Lung (tissue), 12 donors: ENCODE measurements around the gene HOXB3. TPM values are rescaled to one million over a fixed set of nuclear protein-coding genes. Genes with fewer than 3 reads are reported as not detected.

ENCODE experiments used
- ATAC-seq: fragments of 200-7000 bp; cut with Tn5 transposase; one replicate; pipeline ENCODE4 v1.9.1; 2020; ENCODE audit warnings: moderate number of reproducible peaks; ENCODE audit not compliant: insufficient read depth, low FRiP score
- DNase-seq, 3 donors: peaks; one replicate each; pipeline ENCODE4 v3.0.0-alpha.2; 2013 to 2017
- H3K27ac ChIP-seq, 2 donors: one replicate each; pipeline ENCODE4 v1.5.1; 2013; ENCODE audit warnings: mild to moderate bottlenecking in 2 of 2, moderate library complexity in 2 of 2, control low read depth in 1 of 2, inconsistent platforms in 1 of 2, low read depth in 1 of 2, low read length in 1 of 2
- H3K27me3 ChIP-seq, 3 donors: one replicate each; pipeline ENCODE4 v1.5.1; 2013; ENCODE audit warnings: low read length in 2 of 3; ENCODE audit not compliant: control insufficient read depth in 3 of 3, insufficient read depth in 3 of 3
- H3K36me3 ChIP-seq, 4 donors: one replicate each; pipeline ENCODE4 v1.5.1; 2013; ENCODE audit warnings: low read length in 4 of 4, mild to moderate bottlenecking in 1 of 4, moderate library complexity in 1 of 4; ENCODE audit not compliant: control insufficient read depth in 4 of 4, insufficient read depth in 4 of 4
- H3K4me1 ChIP-seq, 5 donors: one replicate each; pipeline ENCODE4 v1.5.1; 2013; ENCODE audit warnings: low read length in 5 of 5, mild to moderate bottlenecking in 2 of 5, moderate library complexity in 1 of 5; ENCODE audit not compliant: control insufficient read depth in 5 of 5, insufficient read depth in 5 of 5
- H3K4me3 ChIP-seq: one replicate; pipeline ENCODE4 v1.5.1; 2013; ENCODE audit warnings: mild to moderate bottlenecking, control low read depth, moderate library complexity
- H3K9ac ChIP-seq, 2 donors: one replicate each; pipeline ENCODE4 v1.5.1; 2013; ENCODE audit warnings: low read length in 2 of 2, control low read depth in 1 of 2; ENCODE audit not compliant: insufficient read depth in 1 of 2
- H3K9me3 ChIP-seq, 4 donors: one replicate each; pipeline ENCODE4 v1.5.1; 2013; ENCODE audit warnings: low read length in 3 of 4, mild to moderate bottlenecking in 1 of 4, moderate library complexity in 1 of 4; ENCODE audit not compliant: control insufficient read depth in 4 of 4, insufficient read depth in 3 of 4
- WGBS, 2 donors: extraction: QIAGEN DNeasy Blood & Tissue Kit; methylation state at CpG; one replicate each; pipeline ENCODE4 v1.1.7; 2013; 5-methylcytosine and 5-hydroxymethylcytosine counted together
- polyA plus RNA-seq, 2 donors: library from polyadenylated mRNA; stranded (reverse); fragments of 200-250 nt; gene quantifications; one replicate each; pipeline ENCODE4 v1.2.1, GENCODE V29; 2013
- total RNA-seq, 2 donors: library from RNA; depleted of rRNA in 1 of 2; stranded (reverse); fragments of >200 nt in 1 of 2; gene quantifications; one replicate each; pipeline ENCODE4 v1.2.1, GENCODE V29; 2014 to 2021
- TF ChIP-seq, protein P1 (sequence below): IDR thresholded peaks from 2 replicates; pipeline ENCODE4 v1.5.1; 2012; ENCODE audit warnings: mild to moderate bottlenecking; ENCODE audit errors: control extremely low read depth, extremely low read depth
- donor health status: control.
- donor health status: control.
- donor health status: Bipolar disorder and iron deficiency.
- donor health status: healthy.
- donor health status: DM: yes; HTN: yes; CAD: no.

The HOXB3 gene
- total and polyA plus RNA-seq, 4 donors: 1.9 to 21.1 (median 6.7) TPM

- Histone ChIP-seq H3K27ac (peak overlapping the region in 1 of 2 donors; percentile 87), H3K27me3 (peaks cover 0 to 72% (median 0%) of the 10 kb centered on the region in 3 donors), H3K4me1 (peaks cover 0 to 76% (median 10%) of the 10 kb centered on the region in 5 donors), H3K4me3 (no peak overlapping the region), H3K9ac (peak overlapping the region in 1 of 2 donors; percentile 67), H3K9me3 (peaks cover 0 to 3% (median 0%) of the 10 kb centered on the region in 4 donors), H3K36me3 (peaks cover 0 to 18% (median 4%) of the 10 kb centered on the region in 4 donors)
- WGBS, 2 donors: 59 to 76% methylated on average over 19 of the region's 19 CpGs
- ATAC-seq: no peak
- TF ChIP-seq, protein P1, sequence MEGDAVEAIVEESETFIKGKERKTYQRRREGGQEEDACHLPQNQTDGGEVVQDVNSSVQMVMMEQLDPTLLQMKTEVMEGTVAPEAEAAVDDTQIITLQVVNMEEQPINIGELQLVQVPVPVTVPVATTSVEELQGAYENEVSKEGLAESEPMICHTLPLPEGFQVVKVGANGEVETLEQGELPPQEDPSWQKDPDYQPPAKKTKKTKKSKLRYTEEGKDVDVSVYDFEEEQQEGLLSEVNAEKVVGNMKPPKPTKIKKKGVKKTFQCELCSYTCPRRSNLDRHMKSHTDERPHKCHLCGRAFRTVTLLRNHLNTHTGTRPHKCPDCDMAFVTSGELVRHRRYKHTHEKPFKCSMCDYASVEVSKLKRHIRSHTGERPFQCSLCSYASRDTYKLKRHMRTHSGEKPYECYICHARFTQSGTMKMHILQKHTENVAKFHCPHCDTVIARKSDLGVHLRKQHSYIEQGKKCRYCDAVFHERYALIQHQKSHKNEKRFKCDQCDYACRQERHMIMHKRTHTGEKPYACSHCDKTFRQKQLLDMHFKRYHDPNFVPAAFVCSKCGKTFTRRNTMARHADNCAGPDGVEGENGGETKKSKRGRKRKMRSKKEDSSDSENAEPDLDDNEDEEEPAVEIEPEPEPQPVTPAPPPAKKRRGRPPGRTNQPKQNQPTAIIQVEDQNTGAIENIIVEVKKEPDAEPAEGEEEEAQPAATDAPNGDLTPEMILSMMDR: no peak
- DNase-seq: peak; percentile 66 to 70 (median 70)
These were observed 38.9 kb downstream of the HOXB3 start for GRCh38 chr17:48551214-48551555.

DNA sequence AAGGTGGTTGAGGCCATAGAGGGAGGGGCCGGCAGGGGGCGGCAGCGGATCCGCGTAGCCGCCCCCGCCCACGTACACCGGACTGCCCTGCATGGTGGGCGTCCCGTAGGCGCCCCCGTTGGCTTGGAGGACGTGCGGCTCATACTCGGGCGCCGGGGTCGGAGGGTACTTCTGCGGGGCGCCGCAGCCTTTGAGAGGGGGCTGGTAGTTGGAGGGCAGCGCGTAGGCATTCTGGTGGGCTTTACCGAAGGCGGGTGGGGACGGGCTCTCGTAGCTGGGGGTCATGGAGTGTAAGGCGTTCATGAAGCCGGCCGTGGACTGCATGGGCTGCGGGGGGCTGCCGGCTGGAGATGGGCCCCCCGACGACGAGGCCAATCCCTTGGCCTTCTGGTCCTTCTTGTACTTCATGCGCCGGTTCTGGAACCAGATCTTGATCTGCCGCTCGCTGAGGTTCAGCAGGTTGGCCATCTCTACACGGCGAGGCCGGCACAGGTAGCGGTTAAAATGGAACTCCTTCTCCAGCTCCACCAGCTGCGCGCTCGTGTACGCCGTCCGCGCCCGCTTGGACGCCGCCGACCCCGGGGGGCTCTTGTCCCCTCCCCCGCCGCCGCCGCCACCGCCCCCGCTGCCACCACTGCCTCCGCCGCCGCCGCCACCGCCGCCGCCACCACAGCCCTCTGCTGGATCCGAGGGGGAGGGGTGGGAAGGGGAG, 39.4 kb downstream of the HOXB3 start:
- DNase-seq (peak; percentile 55 to 58 (median 58)), ATAC-seq (no peak)
- Histone ChIP-seq H3K4me3 (no peak overlapping the region), H3K4me1 (peaks cover 0 to 76% (median 10%) of the 10 kb centered on the region in 5 donors), H3K9ac (peak overlapping the region in 1 of 2 donors; percentile 65), H3K9me3 (peaks cover 0 to 3% (median 0%) of the 10 kb centered on the region in 4 donors), H3K27ac (peak overlapping the region in 1 of 2 donors; percentile 80), H3K27me3 (peaks cover 0 to 71% (median 0%) of the 10 kb centered on the region in 3 donors), H3K36me3 (peaks cover 0 to 18% (median 4%) of the 10 kb centered on the region in 4 donors)
- TF ChIP-seq, protein P1: no peak
- 49 to 79% methylated on average over 58 to 70 of the region's 70 CpGs for WGBS, 2 donors

- Histone ChIP-seq H3K4me3 (no peak overlapping the region), H3K27me3 (peaks cover 0 to 73% (median 0%) of the 10 kb centered on the region in 3 donors), H3K4me1 (peaks cover 0 to 83% (median 10%) of the 10 kb centered on the region in 5 donors), H3K9me3 (peaks cover 0 to 3% (median 0%) of the 10 kb centered on the region in 4 donors), H3K9ac (peak overlapping the region in 1 of 2 donors; percentile 91), H3K36me3 (peaks cover 0 to 18% (median 4%) of the 10 kb centered on the region in 4 donors), H3K27ac (peak overlapping the region in 1 of 2 donors; percentile 80)
- 64 to 80% methylated on average over 18 of the region's 18 CpGs for WGBS, 2 donors
- TF ChIP-seq, protein P1: no peak
- ATAC-seq (no peak), DNase-seq (peak in 2 of 3 donors; percentile 56 to 70)
These were observed 40.0 kb downstream of the HOXB3 start for GRCh38 chr17:48549914-48550501.
